Stimulated activated CD4-positive, alpha-beta T cell treated with anti-CD3 and anti-CD28 coated beads, Interleukin-1b, Interleukin-23, amount 100 ng/mL, for 48 hours (primary cell): ENCODE results near the gene LRRC15.
A peak's percentile ranks its signal among the peaks of the same experiment; 100 is the strongest.

Experiments
- DNase-seq: peaks from one replicate; pipeline ENCODE4 v3.0.0-alpha.2; 2020

LRRC15 gene

GRCh38 chr3:194330579-194330978 is 39.0 kb downstream of the LRRC15 start:
- no peak for DNase-seq

GRCh38 chr3:194330160-194330559 is 39.4 kb downstream of the LRRC15 start:
- DNase-seq: no peak

- no peak for DNase-seq
Measured at GRCh38 chr3:194329583-194329965, 40.0 kb downstream of the LRRC15 start.

- DNase-seq: no peak
Measured at GRCh38 chr3:194328942-194329582, 40.5 kb downstream of the LRRC15 start.

- peak; percentile 27 for DNase-seq
Measured at GRCh38 chr3:194328053-194328657, 41.4 kb downstream of the LRRC15 start.

GRCh38 chr3:194327218-194328052 is 42.1 kb downstream of the LRRC15 start:
- no peak for DNase-seq

GRCh38 chr3:194326968-194327217 is 42.6 kb downstream of the LRRC15 start:
- DNase-seq: no peak

- no peak for DNase-seq
Measured at GRCh38 chr3:194326192-194326967, 43.2 kb downstream of the LRRC15 start.

- DNase-seq: no peak
Measured at GRCh38 chr3:194325424-194326153, 44.0 kb downstream of the LRRC15 start.

- DNase-seq: no peak
Measured at GRCh38 chr3:194324823-194325327, 44.7 kb downstream of the LRRC15 start.

- peak; percentile 52 for DNase-seq
Measured at GRCh38 chr3:194323785-194324735, 45.5 kb downstream of the LRRC15 start.

- peak; percentile 64 for DNase-seq
Measured at GRCh38 chr3:194322678-194323211, 46.8 kb downstream of the LRRC15 start.

- no peak for DNase-seq
Measured at GRCh38 chr3:194321693-194322640, 47.6 kb downstream of the LRRC15 start.

GRCh38 chr3:194320744-194321243 is 48.7 kb downstream of the LRRC15 start:
- DNase-seq: no peak

- DNase-seq: no peak
Measured at GRCh38 chr3:194320100-194320499, 49.4 kb downstream of the LRRC15 start.

GRCh38 chr3:194318511-194319161 is 50.9 kb downstream of the LRRC15 start:
- DNase-seq: no peak

- DNase-seq: no peak
Measured at GRCh38 chr3:194316918-194317317, 52.6 kb downstream of the LRRC15 start.

GRCh38 chr3:194315965-194316361 is 53.6 kb downstream of the LRRC15 start:
- no peak for DNase-seq
